CD4-positive, alpha-beta T cell (primary cell): ENCODE measurements around the gene SLC25A26. TPM values are rescaled to one million over a fixed set of nuclear protein-coding genes. Genes with fewer than 3 reads are reported as not detected.

ENCODE experiments used
- ATAC-seq: fragments of 200-7000 bp; cut with Tn5 transposase; one replicate; pipeline ENCODE4 v1.10.0; 2022; ENCODE audit warnings: mild to moderate bottlenecking; ENCODE audit not compliant: poor library complexity
- CTCF ChIA-PET: fragments of 350-600 bp; sonication (Branson Sonifier 250); formaldehyde crosslinking; loops from one replicate; lab custom pipeline; 2021; ENCODE audit warnings: antibody characterized with exemption, inconsistent platforms; lab: Charles Lee
- POLR2A ChIA-PET: fragments of 350-600 bp; sonication (Branson Sonifier 250); formaldehyde crosslinking; loops from one replicate; lab custom pipeline; 2021; ENCODE audit warnings: antibody characterized with exemption, inconsistent platforms; lab: Charles Lee
- DNase-seq, 14 experiments: peaks; one replicate each; pipeline ENCODE4 v3.0.0-alpha.2; 2013 to 2020; ENCODE audit warnings: mixed read lengths in 2 of 14
- H3K27ac ChIP-seq, 2 donors: one replicate each; pipeline versions ENCODE4 v1.5.1 to v1.7.0; 2013; ENCODE audit warnings: low read length in 2 of 2, low read depth in 1 of 2, mild to moderate bottlenecking in 1 of 2
- H3K27me3 ChIP-seq, 2 experiments: 1 replicate in 1 of 2; 2 replicates in 1 of 2; pipeline versions ENCODE4 v1.6.1 to v1.7.0; 2013; ENCODE audit warnings: low read length in 2 of 2, control low read depth in 1 of 2, mild to moderate bottlenecking in 1 of 2, moderate library complexity in 1 of 2; ENCODE audit not compliant: insufficient read depth in 2 of 2, control insufficient read depth in 1 of 2
- H3K36me3 ChIP-seq: one replicate; pipeline ENCODE4 v1.6.1; 2013; ENCODE audit warnings: low read length, control low read depth; ENCODE audit not compliant: insufficient read depth
- H3K4me1 ChIP-seq: one replicate; pipeline ENCODE4 v1.6.1; 2013; ENCODE audit warnings: low read length, control low read depth; ENCODE audit not compliant: insufficient read depth
- H3K4me3 ChIP-seq: one replicate; pipeline ENCODE4 v1.5.1; 2013; ENCODE audit warnings: mild to moderate bottlenecking, low read length, moderate library complexity
- H3K9me3 ChIP-seq, 2 experiments: 1 replicate in 1 of 2; 2 replicates in 1 of 2; pipeline versions ENCODE4 v1.6.1 to v1.7.0; 2013; ENCODE audit warnings: low read length in 2 of 2, mild to moderate bottlenecking in 2 of 2, control low read depth in 1 of 2, moderate library complexity in 1 of 2; ENCODE audit not compliant: control insufficient read depth in 1 of 2, insufficient read depth in 1 of 2
- H3K27ac Mint-ChIP-seq: one replicate; pipeline ENCODE4 v1.8.0; 2020; ENCODE audit warnings: mixed read lengths
- H3K27me3 Mint-ChIP-seq: one replicate; pipeline ENCODE4 v1.8.0; 2021; ENCODE audit warnings: mixed read lengths
- H3K36me3 Mint-ChIP-seq: one replicate; pipeline ENCODE4 v1.8.0; 2021; ENCODE audit warnings: low read depth, mixed read lengths
- H3K4me1 Mint-ChIP-seq: one replicate; pipeline ENCODE4 v1.8.0; 2021; ENCODE audit warnings: low read depth, mixed read lengths
- H3K4me3 Mint-ChIP-seq: one replicate; pipeline ENCODE4 v1.8.0; 2020; ENCODE audit warnings: mild to moderate bottlenecking, mixed read lengths
- H3K9me3 Mint-ChIP-seq: one replicate; pipeline ENCODE4 v1.8.0; 2020; ENCODE audit warnings: mixed read lengths
- CTCF ChIP-seq: fragments of 200-600 bp; IDR thresholded peaks from one replicate; pipeline ENCODE4 v1.8.0; 2022; ENCODE audit warnings: antibody characterized with exemption, mild to moderate bottlenecking
- intact Hi-C, 2 experiments: fragments of 100-400 bp; cut with DNase I in 1 of 2; cut with micrococcal nuclease in 1 of 2; formaldehyde crosslinking; loops; one replicate each; pipeline versions ENCODE4 v1.15.1 to v1.9.0; 2023 to 2025; cut with DNase I, micrococcal nuclease
- total RNA-seq, 174 experiments: library from RNA in 2 of 174; stranded (reverse) in 2 of 174; gene quantifications; one replicate each; pipeline ENCODE4 v1.2.3 and lab custom pipeline; 2021 to 2026

Gene SLC25A26
- total RNA-seq, 2 experiments from 2014 or later: 26.9 to 30.2 TPM

- Mint-ChIP-seq H3K9me3 (no peaks in the 10 kb centered on the region), H3K27me3 (no peaks in the 10 kb centered on the region), H3K36me3 (peaks cover 73% of the 10 kb centered on the region), H3K4me1 (no peaks in the 10 kb centered on the region), H3K4me3 (no peak overlapping the region), H3K27ac (no peak overlapping the region)
- Histone ChIP-seq H3K4me1 (no peaks in the 10 kb centered on the region), H3K27me3 (no peaks in the 10 kb centered on the region), H3K4me3 (no peak overlapping the region), H3K27ac (no peak overlapping the region), H3K9me3 (no peaks in the 10 kb centered on the region), H3K36me3 (peaks cover 15% of the 10 kb centered on the region)
- intact Hi-C loops: no loop called here
- TF ChIP-seq CTCF: no peak
- no peak for ATAC-seq
- POLR2A ChIA-PET: no interaction called here
- CTCF ChIA-PET: no interaction called here
- DNase-seq: no peak
Measured at GRCh38 chr3:66267906-66268305, 47.1 kb downstream of the SLC25A26 start.

- no peaks in the 10 kb centered on the region for H3K9me3 Mint-ChIP-seq
- no peaks in the 10 kb centered on the region for H3K27me3 Mint-ChIP-seq
- H3K36me3 ChIP-seq: peaks cover 10% of the 10 kb centered on the region
- intact Hi-C loops: no loop called here
- no peaks in the 10 kb centered on the region for H3K9me3 ChIP-seq
- ChIA-PET CTCF (interaction anchor here (1.0 to 1.5 kb wide), 3 partner anchors 9 to 109 kb away, joined by 3 to 4 read pairs (median 3); no protein-coding TSS in a partner anchor), POLR2A (no interaction called here)
- no peak overlapping the region for H3K4me3 Mint-ChIP-seq
- ATAC-seq (no peak), DNase-seq (no peak)
- TF ChIP-seq CTCF: no peak
- peaks cover 70% of the 10 kb centered on the region for H3K36me3 Mint-ChIP-seq
- H3K4me1 ChIP-seq: no peaks in the 10 kb centered on the region
- no peaks in the 10 kb centered on the region for H3K27me3 ChIP-seq
- H3K4me3 ChIP-seq: no peak overlapping the region
- no peak overlapping the region for H3K27ac Mint-ChIP-seq
- no peak overlapping the region for H3K27ac ChIP-seq
- H3K4me1 Mint-ChIP-seq: no peaks in the 10 kb centered on the region
Measured at GRCh38 chr3:66268864-66269263, 48.1 kb downstream of the SLC25A26 start.

- no peak for ATAC-seq
- ChIA-PET POLR2A (no interaction called here), CTCF (interaction anchor here (1.0 to 1.5 kb wide), 3 partner anchors 8 to 108 kb away, joined by 3 to 4 read pairs (median 3); no protein-coding TSS in a partner anchor)
Measured at GRCh38 chr3:66269411-66269810, 48.6 kb downstream of the SLC25A26 start.

More at GRCh38 chr3:66269411-66269810, 48.6 kb downstream of the SLC25A26 start:
- Mint-ChIP-seq H3K36me3 (peaks cover 66% of the 10 kb centered on the region), H3K9me3 (no peaks in the 10 kb centered on the region), H3K27me3 (no peaks in the 10 kb centered on the region), H3K4me3 (no peak overlapping the region), H3K27ac (no peak overlapping the region), H3K4me1 (no peaks in the 10 kb centered on the region)
- H3K4me3 ChIP-seq: no peak overlapping the region
- H3K9me3 ChIP-seq: no peaks in the 10 kb centered on the region
- DNase-seq: no peak
- peaks cover 4% of the 10 kb centered on the region for H3K36me3 ChIP-seq
- H3K4me1 ChIP-seq: no peaks in the 10 kb centered on the region
- H3K27ac ChIP-seq: no peak overlapping the region
- no peak for TF ChIP-seq CTCF
- no peaks in the 10 kb centered on the region for H3K27me3 ChIP-seq
- intact Hi-C loops: no loop called here
